Measurements from ENCODE around the gene FOXO6. TPM values are rescaled to one million over a fixed set of nuclear protein-coding genes. Genes with fewer than 3 reads are reported as not detected.

The FOXO6 gene
- total and polyA plus RNA-seq, 2 of the 13 experiments (the other 11 are each of a cell fraction or from before 2014, with no cell fraction given), result 0.13 TPM; not detected in 1

DNA sequence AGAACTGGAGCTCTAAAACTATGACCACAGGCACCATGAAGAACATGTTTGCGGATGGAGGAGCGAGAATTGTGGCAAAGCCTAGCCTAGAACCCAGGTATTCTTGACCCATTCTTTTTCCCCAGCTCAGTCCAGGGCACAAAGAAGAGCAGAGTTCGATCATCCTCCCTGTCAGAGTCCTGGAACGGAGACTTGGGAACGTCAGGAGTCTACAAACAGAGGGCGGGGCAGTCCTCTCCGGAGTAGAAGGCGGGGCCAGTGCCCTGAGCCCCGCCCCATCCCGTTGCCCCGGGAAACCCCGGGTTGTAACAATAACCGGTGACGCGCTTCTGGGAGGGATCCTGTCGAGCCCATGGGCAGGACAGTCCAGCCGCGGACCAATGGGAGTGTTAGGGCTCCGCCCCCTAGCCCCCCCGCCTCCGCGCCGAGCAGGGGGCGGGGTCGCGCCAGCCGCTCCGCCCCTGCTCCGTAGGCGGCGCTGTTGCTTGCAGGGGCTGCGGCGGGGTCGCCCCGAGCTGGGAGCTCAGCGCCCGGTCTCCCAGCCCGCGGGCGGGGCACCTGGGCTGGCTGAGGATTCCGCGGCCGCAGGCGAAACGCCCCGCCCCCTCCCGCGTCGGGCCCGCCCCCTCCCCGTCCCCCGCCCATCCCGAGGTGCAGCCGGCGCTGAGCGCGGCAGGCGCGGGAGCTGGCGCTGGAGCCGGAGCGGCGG, at the start of gene FOXO6 (continued):
- TF ChIP-seq, protein P1, sequence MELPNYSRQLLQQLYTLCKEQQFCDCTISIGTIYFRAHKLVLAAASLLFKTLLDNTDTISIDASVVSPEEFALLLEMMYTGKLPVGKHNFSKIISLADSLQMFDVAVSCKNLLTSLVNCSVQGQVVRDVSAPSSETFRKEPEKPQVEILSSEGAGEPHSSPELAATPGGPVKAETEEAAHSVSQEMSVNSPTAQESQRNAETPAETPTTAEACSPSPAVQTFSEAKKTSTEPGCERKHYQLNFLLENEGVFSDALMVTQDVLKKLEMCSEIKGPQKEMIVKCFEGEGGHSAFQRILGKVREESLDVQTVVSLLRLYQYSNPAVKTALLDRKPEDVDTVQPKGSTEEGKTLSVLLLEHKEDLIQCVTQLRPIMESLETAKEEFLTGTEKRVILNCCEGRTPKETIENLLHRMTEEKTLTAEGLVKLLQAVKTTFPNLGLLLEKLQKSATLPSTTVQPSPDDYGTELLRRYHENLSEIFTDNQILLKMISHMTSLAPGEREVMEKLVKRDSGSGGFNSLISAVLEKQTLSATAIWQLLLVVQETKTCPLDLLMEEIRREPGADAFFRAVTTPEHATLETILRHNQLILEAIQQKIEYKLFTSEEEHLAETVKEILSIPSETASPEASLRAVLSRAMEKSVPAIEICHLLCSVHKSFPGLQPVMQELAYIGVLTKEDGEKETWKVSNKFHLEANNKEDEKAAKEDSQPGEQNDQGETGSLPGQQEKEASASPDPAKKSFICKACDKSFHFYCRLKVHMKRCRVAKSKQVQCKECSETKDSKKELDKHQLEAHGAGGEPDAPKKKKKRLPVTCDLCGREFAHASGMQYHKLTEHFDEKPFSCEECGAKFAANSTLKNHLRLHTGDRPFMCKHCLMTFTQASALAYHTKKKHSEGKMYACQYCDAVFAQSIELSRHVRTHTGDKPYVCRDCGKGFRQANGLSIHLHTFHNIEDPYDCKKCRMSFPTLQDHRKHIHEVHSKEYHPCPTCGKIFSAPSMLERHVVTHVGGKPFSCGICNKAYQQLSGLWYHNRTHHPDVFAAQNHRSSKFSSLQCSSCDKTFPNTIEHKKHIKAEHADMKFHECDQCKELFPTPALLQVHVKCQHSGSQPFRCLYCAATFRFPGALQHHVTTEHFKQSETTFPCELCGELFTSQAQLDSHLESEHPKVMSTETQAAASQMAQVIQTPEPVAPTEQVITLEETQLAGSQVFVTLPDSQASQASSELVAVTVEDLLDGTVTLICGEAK (IDR thresholded peaks at IDR 0.05), result no peak
- TF ChIP-seq, protein P1 (CRISPR knock-in tag; IDR thresholded peaks at IDR 0.05), result no peak
- TF ChIP-seq, protein P2, sequence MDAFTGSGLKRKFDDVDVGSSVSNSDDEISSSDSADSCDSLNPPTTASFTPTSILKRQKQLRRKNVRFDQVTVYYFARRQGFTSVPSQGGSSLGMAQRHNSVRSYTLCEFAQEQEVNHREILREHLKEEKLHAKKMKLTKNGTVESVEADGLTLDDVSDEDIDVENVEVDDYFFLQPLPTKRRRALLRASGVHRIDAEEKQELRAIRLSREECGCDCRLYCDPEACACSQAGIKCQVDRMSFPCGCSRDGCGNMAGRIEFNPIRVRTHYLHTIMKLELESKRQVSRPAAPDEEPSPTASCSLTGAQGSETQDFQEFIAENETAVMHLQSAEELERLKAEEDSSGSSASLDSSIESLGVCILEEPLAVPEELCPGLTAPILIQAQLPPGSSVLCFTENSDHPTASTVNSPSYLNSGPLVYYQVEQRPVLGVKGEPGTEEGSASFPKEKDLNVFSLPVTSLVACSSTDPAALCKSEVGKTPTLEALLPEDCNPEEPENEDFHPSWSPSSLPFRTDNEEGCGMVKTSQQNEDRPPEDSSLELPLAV (CRISPR knock-in tag; conservative IDR thresholded peaks at IDR 0.05; ENCODE audit: low read depth), result no peak
- TF ChIP-seq MBNL3 (CRISPR knock-in tag; conservative IDR thresholded peaks at IDR 0.05) (no peak), MBD4 (IDR thresholded peaks at IDR 0.05; ENCODE audit: borderline replicate concordance, low read length) (no peak), SRF (IDR thresholded peaks at IDR 0.05; ENCODE audit: low read depth, low read length) (no peak; the same call in 1 of the 2 replicates), NR3C1 (CRISPR knock-in tag; IDR thresholded peaks at IDR 0.05) (no peak), FOXO1 (CRISPR knock-in tag; IDR thresholded peaks at IDR 0.05) (no peak), AKAP8 (CRISPR knock-in tag; IDR thresholded peaks at IDR 0.05) (no peak), TBX2 (CRISPR knock-in tag; IDR thresholded peaks at IDR 0.05; ENCODE audit: borderline replicate concordance) (0 out of 2 replicates have a peak, but pooled peaks have one; percentile 38), ETV5 (CRISPR knock-in tag; IDR thresholded peaks at IDR 0.05; ENCODE audit: borderline replicate concordance) (no peak)
- TF ChIP-seq, protein P3, sequence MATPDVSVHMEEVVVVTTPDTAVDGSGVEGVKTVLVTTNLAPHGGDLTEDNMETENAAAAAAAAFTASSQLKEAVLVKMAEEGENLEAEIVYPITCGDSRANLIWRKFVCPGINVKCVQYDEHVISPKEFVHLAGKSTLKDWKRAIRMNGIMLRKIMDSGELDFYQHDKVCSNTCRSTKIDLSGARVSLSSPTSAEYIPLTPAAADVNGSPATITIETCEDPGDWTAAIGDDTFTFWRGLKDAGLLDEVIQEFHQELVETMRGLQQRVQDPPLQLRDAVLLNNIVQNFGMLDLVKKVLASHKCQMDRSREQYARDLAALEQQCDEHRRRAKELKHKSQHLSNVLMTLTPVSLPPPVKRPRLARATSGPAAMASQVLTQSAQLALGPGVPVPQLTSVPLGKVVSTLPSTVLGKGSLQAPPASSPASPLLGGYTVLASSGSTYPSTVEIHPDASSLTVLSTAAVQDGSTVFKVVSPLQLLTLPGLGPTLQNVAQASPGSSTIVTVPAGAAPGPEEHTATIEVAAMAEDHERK (CRISPR knock-in tag; IDR thresholded peaks at IDR 0.05; ENCODE audit: low read depth), result no peak
- TF ChIP-seq, protein P4, sequence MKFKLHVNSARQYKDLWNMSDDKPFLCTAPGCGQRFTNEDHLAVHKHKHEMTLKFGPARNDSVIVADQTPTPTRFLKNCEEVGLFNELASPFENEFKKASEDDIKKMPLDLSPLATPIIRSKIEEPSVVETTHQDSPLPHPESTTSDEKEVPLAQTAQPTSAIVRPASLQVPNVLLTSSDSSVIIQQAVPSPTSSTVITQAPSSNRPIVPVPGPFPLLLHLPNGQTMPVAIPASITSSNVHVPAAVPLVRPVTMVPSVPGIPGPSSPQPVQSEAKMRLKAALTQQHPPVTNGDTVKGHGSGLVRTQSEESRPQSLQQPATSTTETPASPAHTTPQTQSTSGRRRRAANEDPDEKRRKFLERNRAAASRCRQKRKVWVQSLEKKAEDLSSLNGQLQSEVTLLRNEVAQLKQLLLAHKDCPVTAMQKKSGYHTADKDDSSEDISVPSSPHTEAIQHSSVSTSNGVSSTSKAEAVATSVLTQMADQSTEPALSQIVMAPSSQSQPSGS (CRISPR knock-in tag; IDR thresholded peaks at IDR 0.05), result peak; percentile 30; the same call in 1 of the 2 replicates
- TF ChIP-seq, protein P5, sequence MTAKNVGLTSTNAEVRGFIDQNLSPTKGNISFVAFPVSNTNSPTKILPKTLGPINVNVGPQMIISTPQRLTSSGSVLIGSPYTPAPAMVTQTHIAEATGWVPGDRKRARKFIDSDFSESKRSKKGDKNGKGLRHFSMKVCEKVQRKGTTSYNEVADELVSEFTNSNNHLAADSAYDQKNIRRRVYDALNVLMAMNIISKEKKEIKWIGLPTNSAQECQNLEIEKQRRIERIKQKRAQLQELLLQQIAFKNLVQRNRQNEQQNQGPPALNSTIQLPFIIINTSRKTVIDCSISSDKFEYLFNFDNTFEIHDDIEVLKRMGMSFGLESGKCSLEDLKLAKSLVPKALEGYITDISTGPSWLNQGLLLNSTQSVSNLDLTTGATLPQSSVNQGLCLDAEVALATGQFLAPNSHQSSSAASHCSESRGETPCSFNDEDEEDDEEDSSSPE (CRISPR knock-in tag; IDR thresholded peaks at IDR 0.05), result no peak

Measured in HepG2 (cell line).